ENCODE results near the gene WDR5B.

The WDR5B gene

DNA sequence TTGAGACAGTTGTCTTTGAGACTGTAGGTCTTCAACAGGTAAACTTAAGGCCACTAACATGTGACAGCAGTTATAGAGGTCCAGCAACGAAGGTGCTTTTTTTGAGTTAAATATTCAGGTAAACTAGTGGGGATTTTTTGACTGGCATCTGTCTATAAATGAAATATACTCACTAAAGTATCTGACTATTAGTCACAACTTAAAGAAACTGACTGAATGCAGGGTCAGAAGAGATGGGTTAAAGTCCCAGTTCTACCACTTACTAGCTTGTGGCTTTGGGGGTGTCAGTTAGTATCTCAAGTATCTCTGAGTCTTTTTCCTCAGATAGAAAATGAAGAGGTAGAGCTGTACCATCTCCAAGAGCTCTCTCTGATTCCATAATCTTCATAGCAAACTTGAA is 50.8 kb downstream of the WDR5B start:
- DNase-seq: no peak

- DNase-seq: no peak
These were observed 51.4 kb downstream of the WDR5B start for GRCh38 chr3:122364490-122364889.

Measured in NCI-H510A (cell line).